OCI-M2 (cell line): ENCODE results near the gene ZNF512.
"Not testable (repeated sequence)": the region's sequence is repeated elsewhere in the genome, so short reads cannot be mapped to it uniquely, and the experiment has no call there.

ENCODE experiments used
- DNase-seq: peaks from one replicate; lab custom pipeline; 2025; ENCODE audit not compliant: unreplicated experiment; lab: John Stamatoyannopoulos, UW

Gene ZNF512

GRCh38 chr2:27630257-27630656 lies 47.4 kb downstream of the ZNF512 start:
- DNase-seq = not testable (repeated sequence)

- DNase-seq = no peak
Measured at GRCh38 chr2:27634291-27634690, 51.4 kb downstream of the ZNF512 start.

GRCh38 chr2:27636766-27637165 lies 53.9 kb downstream of the ZNF512 start:
- no peak for DNase-seq

GRCh38 chr2:27638037-27638637 lies 55.3 kb downstream of the ZNF512 start:
- DNase-seq = no peak

- no peak for DNase-seq
Measured at GRCh38 chr2:27638709-27639108, 55.9 kb downstream of the ZNF512 start.

GRCh38 chr2:27640722-27641245 lies 57.9 kb downstream of the ZNF512 start:
- DNase-seq = no peak

GRCh38 chr2:27645197-27645596 lies 62.4 kb downstream of the ZNF512 start:
- DNase-seq = no peak

- no peak for DNase-seq
Measured at GRCh38 chr2:27647289-27647688, 64.4 kb downstream of the ZNF512 start.

- DNase-seq = no peak
Measured at GRCh38 chr2:27647737-27648136, 64.9 kb downstream of the ZNF512 start.

- DNase-seq = no peak
Measured at GRCh38 chr2:27651056-27651455, 68.2 kb downstream of the ZNF512 start.

GRCh38 chr2:27652341-27652740 lies 69.5 kb downstream of the ZNF512 start:
- no peak for DNase-seq

GRCh38 chr2:27652790-27653189 lies 69.9 kb downstream of the ZNF512 start:
- DNase-seq = no peak

GRCh38 chr2:27653397-27653796 lies 70.6 kb downstream of the ZNF512 start:
- no peak for DNase-seq

GRCh38 chr2:27655155-27655951 lies 72.5 kb downstream of the ZNF512 start:
- DNase-seq = no peak

GRCh38 chr2:27661371-27661770 lies 78.5 kb downstream of the ZNF512 start:
- no peak for DNase-seq

- DNase-seq = peak; percentile 67
Measured at GRCh38 chr2:27663285-27664153, 80.7 kb downstream of the ZNF512 start, which contains the start of the genes SLC4A1AP and SUPT7L. Gene SLC4A1AP (plus strand): TSS chr2:27663889. CDS start chr2:27663915, 26 bp downstream. Gene SUPT7L (minus strand): TSS chr2:27663614. CDS start chr2:27662192, 1,422 bp downstream.

GRCh38 chr2:27664154-27664574 lies 81.3 kb downstream of the ZNF512 start:
- no peak for DNase-seq

- no peak for DNase-seq
Measured at GRCh38 chr2:27664622-27665363, 82.0 kb downstream of the ZNF512 start.

- DNase-seq = no peak
Measured at GRCh38 chr2:27667446-27667845, 84.6 kb downstream of the ZNF512 start.

- no peak for DNase-seq
Measured at GRCh38 chr2:27671235-27671634, 88.4 kb downstream of the ZNF512 start.
